ENCODE results near the gene SLC35E3.
"Not testable (repeated sequence)": the region's sequence is repeated elsewhere in the genome, so short reads cannot be mapped to it uniquely, and the experiment has no call there.

SLC35E3 gene

DNA sequence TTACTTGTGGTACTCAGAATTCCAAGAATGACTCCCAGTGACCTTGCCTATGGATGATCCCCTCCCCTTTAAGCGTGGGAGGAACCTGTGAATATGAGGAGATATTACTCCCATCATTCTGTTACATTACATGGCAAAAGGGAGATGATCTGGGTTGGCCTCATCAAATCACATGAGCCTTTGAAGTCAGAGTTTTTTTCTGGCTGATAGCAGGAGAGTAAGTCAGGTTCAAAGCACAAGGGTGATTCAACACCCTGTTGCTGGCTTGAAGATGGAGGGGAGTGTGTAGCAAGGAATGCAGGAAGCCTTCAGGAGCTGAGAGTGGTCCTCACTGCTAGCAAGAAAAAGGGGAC, 52.9 kb downstream of the SLC35E3 start:
- no peak for DNase-seq

DNA sequence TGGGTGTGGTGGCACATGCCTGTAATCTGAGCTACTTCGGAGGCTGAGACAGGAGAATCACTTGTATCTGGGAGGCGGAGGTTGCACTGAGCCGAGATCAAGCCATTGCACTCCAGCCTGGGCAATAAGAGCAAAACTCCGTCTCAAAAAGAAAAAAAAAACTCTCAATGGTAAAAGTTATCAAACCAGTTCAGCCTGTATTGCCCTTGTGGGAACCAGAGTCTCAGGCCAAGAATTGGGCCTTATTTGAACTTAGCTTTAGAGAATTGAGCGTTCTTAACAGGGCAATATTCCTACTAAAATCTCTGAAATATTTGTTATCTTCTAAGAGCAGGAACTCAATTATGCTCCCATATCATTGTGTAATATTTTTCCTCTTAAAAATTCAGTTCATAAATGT, 54.3 kb downstream of the SLC35E3 start:
- DNase-seq: no peak

DNA sequence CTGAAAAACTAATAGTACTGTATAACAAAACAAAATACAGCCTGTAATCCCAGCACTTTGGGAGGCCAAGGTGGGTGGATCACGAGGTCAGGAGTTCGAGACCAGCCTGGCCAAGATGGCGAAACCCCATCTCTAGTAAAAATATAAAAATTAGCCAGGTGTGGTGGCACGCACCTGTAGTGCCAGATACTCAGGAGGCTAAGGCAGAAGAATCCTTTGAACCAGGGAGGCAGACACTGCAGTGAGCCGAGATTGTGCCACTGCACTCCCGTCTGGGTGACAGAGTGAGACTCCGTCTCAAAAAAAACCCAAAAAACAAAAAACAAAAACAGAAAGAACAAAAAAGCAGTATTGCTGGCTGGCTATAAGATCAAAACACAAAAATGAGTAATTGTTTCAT, 55.1 kb downstream of the SLC35E3 start:
- DNase-seq: not testable (repeated sequence)

GRCh38 chr12:68802372-68802745, 56.4 kb downstream of the SLC35E3 start:
- not testable (repeated sequence) for DNase-seq

- not testable (repeated sequence) for DNase-seq
These were observed 57.1 kb downstream of the SLC35E3 start for GRCh38 chr12:68802911-68803651.

DNA sequence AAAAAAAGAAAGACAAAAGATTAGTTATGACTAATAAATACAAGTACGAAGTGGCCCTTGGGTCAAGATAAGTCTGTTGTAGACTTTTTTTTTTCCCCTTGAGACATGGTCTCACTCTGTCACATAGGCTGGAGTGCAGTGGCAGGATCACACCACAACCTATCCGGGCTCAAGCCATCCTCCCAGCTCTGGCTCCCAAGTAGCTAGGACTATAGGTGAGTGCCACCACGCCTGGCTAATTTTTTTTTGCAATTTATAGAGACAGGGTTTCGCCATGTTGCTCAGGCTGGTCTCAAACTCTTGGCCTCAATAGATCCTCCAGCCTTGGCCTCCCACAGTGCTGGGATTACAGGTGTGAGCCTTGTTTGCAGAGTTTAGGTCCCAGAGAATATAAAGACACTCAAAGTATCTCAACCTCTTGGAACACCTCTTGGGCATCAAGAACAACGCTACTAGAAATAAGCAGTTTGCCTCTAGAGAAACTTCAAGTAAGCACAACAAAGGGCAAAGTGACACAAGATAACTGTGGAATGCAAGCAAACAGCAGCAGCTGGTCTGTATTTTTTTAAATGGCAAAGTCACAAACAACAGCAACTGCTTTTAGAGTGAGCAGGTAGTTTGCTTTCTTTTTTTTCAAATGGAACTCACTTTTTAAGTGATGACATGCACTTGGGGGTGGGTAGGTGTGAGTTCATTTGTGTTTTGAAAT, 58.1 kb downstream of the SLC35E3 start:
- DNase-seq: no peak

DNA sequence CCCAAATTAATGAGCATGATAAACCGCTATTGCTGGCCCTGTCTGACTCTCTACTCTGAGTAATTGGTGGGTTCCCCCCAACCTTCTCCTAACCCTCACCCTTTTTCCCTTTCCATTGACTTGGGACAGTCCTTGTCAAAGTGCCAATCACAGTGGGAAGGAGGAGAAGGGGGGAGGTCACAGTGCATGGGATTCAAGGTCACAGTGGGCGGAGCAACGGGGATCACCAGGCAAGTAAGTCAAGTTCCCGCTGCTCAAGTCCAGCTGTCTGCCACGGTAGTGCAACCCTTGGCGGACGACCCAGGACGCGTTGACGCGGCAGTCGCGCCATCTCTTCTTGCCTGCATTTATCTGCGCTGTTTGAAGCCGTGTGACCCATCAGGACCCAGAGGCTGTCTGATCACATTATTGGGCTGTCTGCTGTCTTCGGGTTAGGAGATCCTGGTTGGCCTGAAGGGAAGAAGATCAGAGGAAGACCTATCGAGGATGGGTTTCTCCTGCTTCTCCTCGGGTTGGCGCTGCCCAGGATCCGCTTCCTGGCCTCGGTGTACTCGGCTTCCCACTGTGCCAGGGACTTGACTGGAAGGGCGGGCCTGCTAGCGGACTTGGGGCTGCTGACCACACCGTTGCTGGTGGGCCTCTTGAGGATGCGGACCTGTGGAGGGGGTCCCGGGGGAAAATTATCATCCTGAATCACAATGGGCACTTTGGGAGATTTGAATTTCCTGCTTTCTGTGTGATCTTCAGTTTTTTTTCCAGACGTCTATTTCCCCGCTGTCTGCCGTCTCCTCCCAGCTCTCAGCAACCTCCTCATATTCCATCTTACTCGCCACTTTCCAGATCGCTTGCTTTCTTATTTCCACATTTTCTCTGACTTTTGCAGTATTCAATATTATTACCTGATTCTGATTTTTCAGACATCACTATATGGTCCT, 58.9 kb downstream of the SLC35E3 start:
- no peak for DNase-seq

- no peak for DNase-seq
These were observed 59.7 kb downstream of the SLC35E3 start for GRCh38 chr12:68805592-68806120.

GRCh38 chr12:68806488-68807237, 60.7 kb downstream of the SLC35E3 start:
- DNase-seq: no peak

GRCh38 chr12:68807274-68807575, 61.2 kb downstream of the SLC35E3 start:
- not testable (repeated sequence) for DNase-seq

DNA sequence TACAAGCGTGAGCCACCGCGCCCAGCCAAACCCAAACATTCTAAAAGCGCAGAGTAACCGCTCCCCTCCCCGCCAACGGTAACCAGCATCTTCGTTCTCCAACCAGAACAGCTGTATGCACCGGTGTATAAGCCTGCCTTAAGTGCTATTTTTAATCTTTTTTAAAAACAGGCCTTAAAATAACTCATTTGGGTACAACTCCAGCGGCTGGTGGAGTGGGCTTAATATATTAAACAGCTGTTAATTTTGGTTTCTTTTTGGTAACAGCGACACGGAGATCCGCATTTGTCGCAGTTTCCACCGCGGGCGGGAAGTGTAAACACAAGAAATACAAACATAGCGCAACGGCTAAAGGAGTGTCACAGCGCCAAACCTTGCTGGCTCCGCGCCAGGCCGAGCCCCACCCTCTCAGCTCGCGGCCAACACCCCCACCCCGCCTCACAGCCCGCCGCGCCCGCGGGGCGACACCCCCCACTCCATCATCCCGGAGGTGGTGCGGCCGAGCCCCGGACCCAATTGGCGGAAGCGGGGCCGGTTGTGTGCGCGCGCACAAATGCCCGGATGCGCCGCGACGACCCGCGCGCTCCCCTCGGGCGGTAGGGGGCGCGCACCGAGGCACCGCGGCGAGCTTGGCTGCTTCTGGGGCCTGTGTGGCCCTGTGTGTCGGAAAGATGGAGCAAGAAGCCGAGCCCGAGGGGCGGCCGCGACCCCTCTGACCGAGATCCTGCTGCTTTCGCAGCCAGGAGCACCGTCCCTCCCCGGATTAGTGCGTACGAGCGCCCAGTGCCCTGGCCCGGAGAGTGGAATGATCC, 61.8 kb downstream of the SLC35E3 start, which contains the start of gene MDM2:
TSS of gene MDM2 (plus strand) at position 602 of the 812 bp plus-strand sequence. CDS start 301 bp downstream, outside the sequence.
- peak; percentile 63 for DNase-seq

- DNase-seq: peak; percentile 45
These were observed 62.6 kb downstream of the SLC35E3 start for GRCh38 chr12:68808388-68809189.

DNA sequence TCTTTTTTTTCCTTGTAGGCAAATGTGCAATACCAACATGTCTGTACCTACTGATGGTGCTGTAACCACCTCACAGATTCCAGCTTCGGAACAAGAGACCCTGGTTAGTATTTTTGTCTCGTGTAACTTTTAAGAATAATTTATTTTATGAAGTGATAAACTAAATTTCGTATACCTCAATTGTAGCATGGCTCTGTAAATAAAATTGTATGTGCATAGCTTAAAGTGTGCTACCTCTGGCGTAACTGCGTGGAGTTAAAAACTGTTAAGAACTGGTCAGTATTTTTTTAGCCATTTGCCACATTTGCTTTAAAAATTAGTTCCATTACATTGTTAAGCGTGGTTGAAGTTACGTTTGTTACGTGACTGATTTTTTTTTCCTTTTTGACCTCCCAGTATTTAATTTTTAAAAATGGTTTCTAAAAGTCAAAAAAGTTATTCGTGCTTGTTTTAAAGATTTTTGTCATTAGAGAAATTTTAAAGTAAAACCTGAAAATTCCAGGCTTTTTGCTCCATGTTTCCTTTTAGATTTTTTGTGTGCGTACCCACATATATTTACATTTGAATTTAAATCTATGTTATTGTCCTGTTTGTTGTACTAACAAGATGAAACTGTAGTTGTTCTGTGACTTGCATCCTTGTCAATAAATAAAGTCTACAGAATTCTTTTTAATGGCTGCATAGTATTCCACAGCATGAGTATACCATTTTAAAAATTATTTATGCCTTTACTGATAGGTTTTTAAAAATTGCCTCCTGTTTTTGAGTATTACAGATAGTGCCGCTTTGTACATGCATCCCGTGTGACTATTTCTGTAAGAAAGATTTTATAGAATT, 63.4 kb downstream of the SLC35E3 start:
- DNase-seq: no peak

DNA sequence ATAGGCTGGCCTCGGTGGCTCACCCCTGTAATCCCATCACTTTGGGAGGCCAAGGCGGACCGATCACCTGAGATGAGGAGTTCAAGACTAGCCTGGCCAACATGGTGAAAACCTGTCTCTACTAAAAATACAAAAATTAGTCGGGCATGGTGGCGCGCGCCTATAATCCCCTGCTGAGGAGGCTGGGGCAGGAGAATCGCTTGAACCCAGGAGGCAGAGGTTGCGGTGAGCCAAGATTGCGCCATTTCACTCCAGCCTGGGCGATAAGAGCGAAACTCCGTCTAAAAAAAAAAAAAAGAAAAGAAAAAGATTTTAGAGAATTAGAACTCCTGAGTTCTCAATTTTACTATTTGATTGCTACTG, 64.0 kb downstream of the SLC35E3 start:
- not testable (repeated sequence) for DNase-seq

DNA sequence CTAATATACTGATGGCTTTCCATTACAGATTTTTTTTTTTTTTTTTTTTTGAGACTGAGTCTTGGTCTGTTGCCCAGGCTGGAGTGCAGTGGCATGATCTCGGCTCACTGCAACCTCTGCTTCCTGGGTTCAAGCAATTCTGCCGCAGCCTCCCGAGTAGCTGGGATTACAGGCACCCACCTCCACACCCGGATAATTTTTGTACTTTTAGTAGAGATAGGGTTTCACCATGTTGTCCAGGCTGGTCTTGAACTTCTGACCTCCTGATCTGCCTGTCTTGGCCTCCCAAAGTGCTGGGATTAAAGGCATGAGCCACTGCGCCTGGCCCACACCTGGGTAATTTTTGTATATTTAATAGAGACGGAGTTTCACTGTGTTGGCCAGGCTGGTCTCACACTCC, 65.6 kb downstream of the SLC35E3 start:
- not testable (repeated sequence) for DNase-seq

GRCh38 chr12:68812553-68813241, 66.7 kb downstream of the SLC35E3 start:
- no peak for DNase-seq

DNA sequence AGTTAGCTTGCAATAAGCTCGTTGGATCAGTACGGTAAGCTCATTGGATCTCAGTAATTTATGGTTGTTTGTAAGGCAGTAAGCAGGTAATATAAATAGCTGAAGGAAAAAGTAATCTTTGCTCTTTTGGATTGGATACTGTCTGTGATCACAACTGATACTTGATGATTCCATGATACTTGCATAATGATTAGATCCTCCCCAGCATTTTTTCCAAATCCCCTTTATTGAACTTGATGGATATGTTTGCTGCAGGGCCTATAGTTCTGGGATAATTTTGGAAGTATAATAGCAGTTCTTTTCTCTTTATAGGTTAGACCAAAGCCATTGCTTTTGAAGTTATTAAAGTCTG, 67.2 kb downstream of the SLC35E3 start:
- no peak for DNase-seq

DNA sequence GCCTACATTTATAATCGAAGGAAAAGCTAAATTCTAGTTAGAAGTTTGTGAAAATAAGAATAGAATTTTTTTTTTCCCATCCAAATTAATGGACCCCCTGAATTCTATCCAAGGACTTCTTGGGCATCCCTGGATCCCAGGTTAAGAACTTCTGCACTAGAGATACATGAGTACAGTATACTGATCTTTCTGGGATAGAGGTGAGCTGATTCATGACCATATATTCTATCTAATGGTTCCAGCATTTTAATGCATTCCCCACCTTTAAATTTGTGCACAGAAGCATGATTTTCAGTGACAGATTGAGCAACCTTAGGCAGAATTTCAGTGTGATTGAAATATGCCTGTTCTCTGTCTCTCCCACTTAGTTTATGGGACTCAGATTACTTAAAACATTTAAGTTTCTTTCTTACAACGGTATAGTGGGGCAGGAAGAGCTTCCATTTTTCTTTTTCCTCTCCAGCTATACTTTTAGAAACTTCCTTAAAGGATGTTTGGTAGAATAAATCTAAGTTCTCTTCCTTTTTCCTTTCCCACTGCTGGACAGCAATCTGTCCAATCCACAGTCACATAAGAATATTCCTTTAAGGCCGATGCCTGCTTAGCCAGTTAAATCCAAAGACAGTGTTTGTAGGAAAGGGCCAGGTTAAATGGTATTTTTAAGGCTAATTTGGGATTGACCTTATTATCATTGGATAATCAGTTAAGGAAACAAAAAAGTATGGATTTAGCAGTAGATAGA, 68.7 kb downstream of the SLC35E3 start:
- no peak for DNase-seq
